IMR-90 (cell line): Measurements from ENCODE around the gene ARPC5L. TPM values are rescaled to one million over a fixed set of nuclear protein-coding genes. Genes with fewer than 3 reads are reported as not detected.

Source experiments
- ATAC-seq: fragments of 200-7000 bp; cut with Tn5 transposase; 2 replicates; pipeline ENCODE4 v1.9.1; 2020; ENCODE audit warnings: low read depth, mild to moderate bottlenecking, moderate library complexity
- BruUV-seq: library from RNA; stranded (reverse); fragments of 400-500 nt; replicated peaks from 2 replicates; lab custom pipeline; 2021; lab: Mats Ljungman, UMichigan
- CTCF ChIA-PET: fragments of 300-600 bp; formaldehyde crosslinking; extraction: SDS; loops from one replicate; lab custom pipeline; 2021; ENCODE audit warnings: antibody characterized with exemption; lab: Yijun Ruan, JAX
- POLR2A ChIA-PET: fragments of 300-600 bp; sonication (Branson Sonifier 250); formaldehyde crosslinking; loops from one replicate; lab custom pipeline; 2022; ENCODE audit warnings: antibody characterized with exemption; ENCODE audit not compliant: unreplicated experiment; lab: Charles Lee
- DNase-seq: peaks from one replicate; pipeline ENCODE4 v3.0.0; 2013
- H2AFZ ChIP-seq: replicated peaks from 2 replicates; pipeline ENCODE3; 2013; ENCODE audit warnings: low read length, mild to moderate bottlenecking; ENCODE audit not compliant: poor library complexity
- H2AK5ac ChIP-seq: 2 replicates; pipeline ENCODE4 v1.6.1; 2013; ENCODE audit warnings: low read depth, low read length, inconsistent platforms
- H2AK9ac ChIP-seq: replicated peaks from 2 replicates; pipeline ENCODE3; 2013; ENCODE audit warnings: mild to moderate bottlenecking, low read depth, low read length, moderate library complexity; ENCODE audit not compliant: poor library complexity
- H2BK120ac ChIP-seq: 2 replicates; pipeline ENCODE4 v1.6.1; 2013; ENCODE audit warnings: low read depth, low read length, inconsistent platforms
- H2BK15ac ChIP-seq: 3 replicates; pipeline ENCODE4 v1.6.1; 2013; ENCODE audit warnings: low read depth, low read length, inconsistent platforms
- H2BK20ac ChIP-seq: 2 replicates; pipeline ENCODE4 v1.6.1; 2013; ENCODE audit warnings: low read depth, mild to moderate bottlenecking, inconsistent platforms, low read length, moderate library complexity
- H2BK5ac ChIP-seq: 2 replicates; pipeline ENCODE4 v1.6.1; 2013; ENCODE audit warnings: mild to moderate bottlenecking, low read depth, low read length, inconsistent platforms; ENCODE audit not compliant: poor library complexity, severe bottlenecking
- H3K14ac ChIP-seq: replicated peaks from 2 replicates; pipeline ENCODE4 v1.6.1; 2013; ENCODE audit warnings: low read depth, low read length, inconsistent platforms
- H3K18ac ChIP-seq: 2 replicates; pipeline ENCODE4 v1.6.1; 2013; ENCODE audit warnings: low read depth, low read length, control low read depth
- H3K23ac ChIP-seq: 2 replicates; pipeline ENCODE4 v1.6.1; 2013; ENCODE audit warnings: low read depth, low read length, inconsistent platforms
- H3K27ac ChIP-seq: 2 replicates; pipeline ENCODE4 v1.5.1; 2013; ENCODE audit warnings: mild to moderate bottlenecking, control low read depth, low read length; ENCODE audit not compliant: insufficient read depth
- H3K27me3 ChIP-seq: 2 replicates; pipeline ENCODE4 v1.6.1; 2013; ENCODE audit warnings: low read length; ENCODE audit not compliant: control insufficient read depth, insufficient read depth
- H3K36me3 ChIP-seq: 2 replicates; pipeline ENCODE4 v1.6.1; 2013; ENCODE audit warnings: low read length, mixed read lengths; ENCODE audit not compliant: control insufficient read depth, insufficient read depth
- H3K4ac ChIP-seq: 2 replicates; pipeline ENCODE4 v1.6.1; 2013; ENCODE audit warnings: low read depth, low read length, inconsistent platforms
- H3K4me1 ChIP-seq: 2 replicates; pipeline ENCODE4 v1.6.1; 2013; ENCODE audit warnings: low read length, mixed read lengths; ENCODE audit not compliant: control insufficient read depth, insufficient read depth
- H3K4me2 ChIP-seq: 2 replicates; pipeline ENCODE4 v1.6.1; 2013; ENCODE audit warnings: low read depth, mild to moderate bottlenecking, control low read depth, low read length, moderate library complexity
- H3K4me3 ChIP-seq: 2 replicates; pipeline ENCODE4 v1.5.1; 2013; ENCODE audit warnings: low read depth, mild to moderate bottlenecking, control low read depth, low read length, moderate library complexity; ENCODE audit not compliant: insufficient read depth
- H3K56ac ChIP-seq: 2 replicates; pipeline ENCODE4 v1.6.1; 2013; ENCODE audit warnings: low read length, inconsistent platforms; ENCODE audit not compliant: insufficient read depth; ENCODE audit errors: extremely low read depth
- H3K79me1 ChIP-seq, 2 experiments: 2 replicates each; pipeline ENCODE4 v1.6.1; 2013; ENCODE audit warnings: low read length in 2 of 2, inconsistent platforms in 1 of 2, low read depth in 1 of 2
- H3K9ac ChIP-seq: 2 replicates; pipeline ENCODE4 v1.6.1; 2013; ENCODE audit warnings: low read depth, low read length, control low read depth
- H3K9me1 ChIP-seq: 2 replicates; pipeline ENCODE4 v1.6.1; 2013; ENCODE audit warnings: low read length, inconsistent platforms; ENCODE audit not compliant: insufficient read depth
- H3K9me3 ChIP-seq: 2 replicates; pipeline ENCODE4 v1.6.1; 2013; ENCODE audit warnings: low read length; ENCODE audit not compliant: control insufficient read depth, insufficient read depth
- H4K20me1 ChIP-seq: 2 replicates; pipeline ENCODE4 v1.6.1; 2013; ENCODE audit warnings: low read length, inconsistent platforms; ENCODE audit not compliant: insufficient read depth
- H4K5ac ChIP-seq: 2 replicates; pipeline ENCODE4 v1.6.1; 2013; ENCODE audit warnings: mild to moderate bottlenecking, low read depth, low read length, control low read depth
- H4K8ac ChIP-seq, 2 experiments: 2 replicates each; pipeline ENCODE4 v1.6.1; 2013; ENCODE audit warnings: low read depth in 2 of 2, low read length in 2 of 2, control low read depth in 1 of 2, inconsistent platforms in 1 of 2
- H4K91ac ChIP-seq: 2 replicates; pipeline ENCODE4 v1.6.1; 2013; ENCODE audit warnings: low read depth, low read length, inconsistent platforms; ENCODE audit not compliant: insufficient read depth
- BHLHE40 ChIP-seq: fragments of 150-350 bp; IDR thresholded peaks from 2 replicates; pipeline ENCODE4 v1.6.1; 2016; ENCODE audit warnings: mild to moderate bottlenecking, low read depth, low read length
- CEBPB ChIP-seq: IDR thresholded peaks from 2 replicates; pipeline ENCODE4 v1.6.1; 2012; ENCODE audit warnings: low read depth, low read length, improper control_type of control experiment
- CTCF ChIP-seq: conservative IDR thresholded peaks from 2 replicates; pipeline ENCODE4 v1.5.1; 2012; ENCODE audit warnings: mild to moderate bottlenecking, low read depth, low read length, improper control_type of control experiment
- ELK1 ChIP-seq: fragments of 150-350 bp; IDR thresholded peaks from 2 replicates; pipeline ENCODE4 v1.6.1; 2016; ENCODE audit warnings: low read depth, mild to moderate bottlenecking, low read length, moderate library complexity, borderline replicate concordance
- FOS ChIP-seq: fragments of 150-350 bp; IDR thresholded peaks from 2 replicates; pipeline ENCODE4 v1.6.1; 2016; ENCODE audit warnings: low read depth, low read length
- MAZ ChIP-seq: IDR thresholded peaks from 2 replicates; pipeline ENCODE4 v1.6.1; 2012; ENCODE audit warnings: low read depth, mild to moderate bottlenecking, low read length, improper control_type of control experiment, moderate library complexity, borderline replicate concordance
- MXI1 ChIP-seq: IDR thresholded peaks from 2 replicates; pipeline ENCODE4 v1.6.1; 2012; ENCODE audit warnings: low read depth, mild to moderate bottlenecking, low read length, moderate library complexity, borderline replicate concordance
- POLR2A ChIP-seq: IDR thresholded peaks from 2 replicates; pipeline ENCODE4 v1.6.1; 2012; ENCODE audit warnings: mild to moderate bottlenecking, low read depth, low read length
- RAD21 ChIP-seq: IDR thresholded peaks from 2 replicates; pipeline ENCODE4 v1.6.1; 2012; ENCODE audit warnings: low read length, improper control_type of control experiment
- WGBS, 2 experiments: methylation state at CpG; one replicate each; pipeline versions ENCODE4 v1.1.5 to v1.1.7; 2013; ENCODE audit warnings: missing lambda C conversion rate in 2 of 2; ENCODE audit not compliant: insufficient read length in 1 of 2; ENCODE audit errors: extremely low coverage in 2 of 2; 5-methylcytosine and 5-hydroxymethylcytosine counted together
- dilution Hi-C: fragments of 300-500 bp; cut with HindIII; formaldehyde crosslinking; loops from one replicate; pipeline ENCODE4 v1.14.3; 2018; ENCODE audit warnings: low sequenced_read_pairs; ENCODE audit not compliant: unreplicated experiment
- in situ Hi-C: fragments of 300-500 bp; cut with MboI; formaldehyde crosslinking; loops from 3 replicates; pipeline ENCODE4 v1.14.3; 2019; ENCODE audit warnings: low sequenced_read_pairs, inconsistent platforms, mixed read lengths
- intact Hi-C: fragments of 100-400 bp; cut with micrococcal nuclease; formaldehyde crosslinking; loops from 2 replicates; pipeline ENCODE4 v1.10.0; 2022
- polyA plus RNA-seq, 3 experiments: library from polyadenylated mRNA; depleted of rRNA; stranded (reverse); fragments of >200 nt; gene quantifications; 2 replicates each; pipeline ENCODE4 v1.2.3, GENCODE V29; 2012; ENCODE audit warnings: low replicate concordance in 1 of 3
- total RNA-seq: library from RNA; depleted of rRNA; stranded (reverse); fragments of >200 nt; gene quantifications from 2 replicates; pipeline ENCODE4 v1.2.3, GENCODE V29; 2012

ARPC5L gene
- total and polyA plus RNA-seq, 2 of the 4 experiments (the other 2 are of a cell fraction): 11.1 to 53.8 TPM

- H2AK5ac ChIP-seq: no peak overlapping the region
- H3K4me2 ChIP-seq: no peak overlapping the region
- dilution Hi-C loops: no loop called here
- no TSS peak for BruUV-seq
- no peak overlapping the region for H3K14ac ChIP-seq
- H2BK120ac ChIP-seq: no peak overlapping the region
- peaks cover 69% of the 10 kb centered on the region for H3K36me3 ChIP-seq
- no peak overlapping the region for H2BK5ac ChIP-seq
- no peak overlapping the region for H2BK20ac ChIP-seq
- in situ Hi-C loops: no loop called here
- intact Hi-C loops: no loop called here
- H4K91ac ChIP-seq: no peak overlapping the region
- TF ChIP-seq BHLHE40 (no peak), CEBPB (no peak), MAZ (no peak), CTCF (no peak), POLR2A (no peak), ELK1 (no peak), MXI1 (no peak), FOS (no peak), RAD21 (no peak)
- H3K4me3 ChIP-seq: no peak overlapping the region
- no peaks in the 10 kb centered on the region for H3K27me3 ChIP-seq
- H4K5ac ChIP-seq: no peak overlapping the region
- H3K9me3 ChIP-seq: no peaks in the 10 kb centered on the region
- no peak overlapping the region for H3K56ac ChIP-seq
- no peak overlapping the region for H3K18ac ChIP-seq
- H2AK9ac ChIP-seq: no peak overlapping the region
- ChIA-PET CTCF (interaction anchor here (2.0 kb wide), 1 partner anchor 16 kb away, joined by 5 read pairs; no protein-coding TSS in a partner anchor), POLR2A (interaction anchor here (0.5 kb wide), 1 partner anchor 50 kb away, joined by 3 read pairs; no protein-coding TSS in a partner anchor)
- no peak for ATAC-seq
- peaks cover 35% of the 10 kb centered on the region for H4K20me1 ChIP-seq
- no peak overlapping the region for H3K23ac ChIP-seq
- no peak overlapping the region for H3K4ac ChIP-seq
- no CpG with 5 or more reads among the region's 6 CpGs for WGBS, 2 experiments
- H3K79me1 ChIP-seq: peaks cover 20 to 34% of the 10 kb centered on the region in 2 experiments
- H3K4me1 ChIP-seq: peaks cover 2% of the 10 kb centered on the region; the same call in 1 of the 2 replicates
- no peak overlapping the region for H2BK15ac ChIP-seq
- no peak for DNase-seq
- H3K9ac ChIP-seq: no peak overlapping the region
- H3K27ac ChIP-seq: no peak overlapping the region
- no peak overlapping the region for H2AFZ ChIP-seq
- H4K8ac ChIP-seq: no peak overlapping the region
- H3K9me1 ChIP-seq: peaks cover 5% of the 10 kb centered on the region; the same call in 1 of the 2 replicates
Measured at GRCh38 chr9:124878518-124878917, 16.6 kb downstream of the ARPC5L start.
